Ishikawa (cell line): ENCODE data around the gene CASP2.

ENCODE experiments used
- EP300 ChIP-seq: IDR thresholded peaks from 2 replicates; pipeline ENCODE4 v1.6.1; 2012; ENCODE audit warnings: borderline replicate concordance
- FOXM1 ChIP-seq: IDR thresholded peaks from 2 replicates; pipeline ENCODE4 v1.6.1; 2012; ENCODE audit warnings: low read depth, borderline replicate concordance
- USF1 ChIP-seq: IDR thresholded peaks from 2 replicates; pipeline ENCODE4 v1.6.1; 2012

GRCh38 chr7:143337216-143337615 lies 49.1 kb downstream of the CASP2 start:
- no peak for TF ChIP-seq EP300
- no peak for TF ChIP-seq USF1
- TF ChIP-seq FOXM1 = no peak
